ENCODE data around the gene LCE6A. TPM values are rescaled to one million over a fixed set of nuclear protein-coding genes. Genes with fewer than 3 reads are reported as not detected.

Gene LCE6A, protein sequence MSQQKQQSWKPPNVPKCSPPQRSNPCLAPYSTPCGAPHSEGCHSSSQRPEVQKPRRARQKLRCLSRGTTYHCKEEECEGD
- not detected for total RNA-seq

DNA sequence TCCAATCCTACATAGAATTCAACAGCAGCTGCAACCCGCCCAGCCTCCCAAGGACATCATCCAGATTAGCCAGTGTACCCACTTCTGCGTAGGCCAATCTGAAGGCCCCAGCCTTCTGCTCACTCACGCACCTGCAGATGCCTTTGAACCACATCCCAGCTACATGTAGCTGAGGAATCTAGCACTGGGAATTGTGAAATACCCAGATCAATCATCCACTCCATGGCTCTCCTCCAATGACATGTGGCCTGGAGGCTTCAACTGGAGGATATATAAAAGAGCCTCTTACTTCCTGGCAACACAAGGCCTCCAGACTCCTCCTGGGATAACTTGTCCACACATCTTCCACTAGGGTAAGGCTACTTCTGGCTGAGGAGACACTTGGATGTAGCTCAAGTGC is at the start of gene LCE6A:
Gene LCE6A (plus strand): TSS at position 301 of the 400 bp plus-strand sequence. CDS start 665 bp downstream, outside the sequence.
- DNase-seq (ENCODE audit: low read depth in 2 of 3, low spot score in 2 of 3): no peak

DNA sequence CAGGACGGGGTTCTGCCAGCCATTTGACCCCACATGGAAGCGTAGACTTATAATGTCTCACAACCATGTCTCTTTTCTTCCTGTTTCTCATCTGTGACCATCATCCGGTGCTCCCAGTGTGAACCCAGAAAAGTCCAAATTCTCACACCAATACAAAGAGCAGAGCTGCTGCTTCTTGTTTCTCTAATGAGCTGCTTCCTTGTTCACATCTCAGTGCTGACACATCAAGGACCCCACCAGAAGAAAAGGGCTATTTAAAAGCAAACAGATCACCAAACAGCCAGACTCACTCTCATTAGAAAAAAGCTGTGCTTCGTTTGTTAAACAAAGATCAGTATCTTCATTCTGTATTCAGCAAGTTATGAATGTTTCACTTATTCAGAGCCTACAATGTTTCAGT is 47.0 kb upstream of the LCE6A start:
- no peak for DNase-seq (ENCODE audit: low read depth in 2 of 3, low spot score in 2 of 3)

- DNase-seq (ENCODE audit: low read depth in 2 of 3, low spot score in 2 of 3): no peak
Measured at GRCh38 chr1:152796421-152796820, 46.2 kb upstream of the LCE6A start, which contains the start of gene LCE1D. TSS of gene LCE1D (plus strand) at chr1:152796721. CDS start at chr1:152797795, 1,074 bp downstream.

DNA sequence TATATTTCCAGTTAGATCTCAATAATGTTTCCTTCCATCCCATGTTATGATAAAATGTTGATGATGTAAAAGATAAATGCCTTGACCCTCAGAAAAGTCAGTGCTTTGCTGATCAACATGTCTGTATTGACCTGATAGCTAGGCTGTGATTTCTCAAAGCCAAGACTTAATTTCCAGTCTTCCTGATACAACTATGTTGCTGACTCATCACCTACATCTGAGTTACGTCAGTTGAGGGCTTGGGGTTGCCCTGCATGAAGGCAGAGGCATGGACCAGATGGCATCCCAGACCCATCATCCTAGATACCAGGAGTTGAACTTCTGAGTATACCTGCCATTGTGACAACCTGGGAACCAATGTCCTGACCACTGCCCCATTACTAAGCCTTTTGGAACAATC is 41.3 kb upstream of the LCE6A start:
- no peak for DNase-seq (ENCODE audit: low read depth in 2 of 3, low spot score in 2 of 3)

DNA sequence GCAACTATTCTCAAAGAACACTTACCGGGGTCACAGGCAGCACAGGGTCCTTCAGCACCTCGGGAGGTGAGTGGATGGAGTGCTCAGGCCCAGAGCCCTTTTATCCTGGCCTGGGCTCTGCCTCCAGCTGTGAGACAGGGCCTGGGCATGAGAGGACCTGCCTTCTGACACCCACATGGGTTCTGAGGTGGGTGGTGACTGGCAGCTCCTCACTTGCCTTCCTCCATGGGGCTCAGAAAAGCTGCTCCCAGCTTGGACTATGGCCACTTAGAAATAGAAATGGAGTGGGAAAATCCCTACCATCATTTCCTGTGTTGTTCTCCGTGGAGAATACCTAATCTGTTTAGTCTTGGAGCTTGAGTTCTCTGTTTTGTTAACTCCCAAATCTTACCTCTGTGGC is 36.1 kb upstream of the LCE6A start, which contains the start of gene LCE1C:
Gene LCE1C (minus strand): TSS at position 76 of the 400 bp plus-strand sequence. CDS start 1,173 bp downstream, outside the sequence.
- DNase-seq (ENCODE audit: low read depth in 2 of 3, low spot score in 2 of 3): no peak

- no peak for DNase-seq (ENCODE audit: low read depth in 2 of 3, low spot score in 2 of 3)
Measured at GRCh38 chr1:152811050-152811449, 31.6 kb upstream of the LCE6A start.

DNA sequence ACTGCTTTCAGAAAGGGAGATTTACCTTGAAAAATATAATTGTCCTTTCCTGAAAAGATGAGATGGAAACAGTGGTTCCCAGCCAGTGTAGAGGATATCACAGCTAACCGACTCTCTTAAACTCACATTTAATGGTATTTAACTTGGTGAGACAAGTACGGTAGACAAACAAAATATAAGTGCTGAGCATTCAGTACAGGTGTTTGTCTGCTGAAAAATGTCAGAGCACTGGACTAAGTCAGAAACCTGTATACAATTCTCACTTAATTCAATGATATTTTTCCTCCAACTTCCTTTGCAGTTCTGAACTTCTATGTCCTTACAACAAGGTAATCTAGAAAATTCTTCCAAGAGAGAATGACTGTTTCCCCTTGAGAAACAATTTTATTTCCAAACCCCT is 31.0 kb upstream of the LCE6A start, which contains the start of gene LCE1B:
Gene LCE1B (plus strand): TSS at position 301 of the 400 bp plus-strand sequence. CDS start 476 bp downstream, outside the sequence.
- DNase-seq (ENCODE audit: low read depth in 2 of 3, low spot score in 2 of 3): no peak

DNA sequence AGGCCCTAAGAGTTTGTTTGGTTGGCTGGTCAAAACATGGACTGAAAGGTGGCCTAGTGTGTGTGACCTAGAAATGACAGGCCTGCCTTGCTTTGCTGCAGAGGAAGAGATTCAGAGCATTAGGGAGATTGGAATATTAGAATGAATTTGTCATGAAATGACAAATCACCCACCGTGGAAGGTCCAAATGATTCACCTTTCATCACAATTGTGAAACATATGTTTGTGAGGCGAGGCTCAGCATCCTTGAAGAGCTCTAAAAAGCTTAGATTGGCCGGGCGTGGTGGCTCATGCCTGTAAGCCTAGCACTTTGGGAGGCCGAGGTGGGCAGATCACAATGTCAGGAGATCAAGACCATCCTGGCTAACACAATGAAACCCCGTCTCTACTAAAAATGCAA is 25.3 kb upstream of the LCE6A start:
- DNase-seq (ENCODE audit: low read depth in 2 of 3, low spot score in 2 of 3): no peak

DNA sequence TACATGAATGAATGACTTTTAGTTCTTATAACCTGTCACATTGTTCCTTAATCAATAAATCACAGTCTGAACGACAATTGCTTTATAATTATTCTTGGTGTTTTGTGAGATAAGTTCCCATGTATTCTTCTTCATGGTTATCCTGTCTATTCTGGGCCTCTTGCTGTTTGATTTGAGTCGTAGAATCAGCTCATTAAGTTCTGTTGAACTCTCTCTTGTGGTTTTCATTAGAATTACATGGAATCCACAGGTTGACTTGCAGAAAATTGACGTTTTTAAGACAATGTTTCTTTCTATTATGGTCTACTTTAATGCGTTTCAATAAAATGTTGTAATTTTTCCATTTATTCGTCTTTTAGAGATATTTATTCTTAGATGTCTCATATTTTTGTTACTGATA is 19.4 kb upstream of the LCE6A start:
- no peak for DNase-seq (ENCODE audit: low read depth in 2 of 3, low spot score in 2 of 3)

DNA sequence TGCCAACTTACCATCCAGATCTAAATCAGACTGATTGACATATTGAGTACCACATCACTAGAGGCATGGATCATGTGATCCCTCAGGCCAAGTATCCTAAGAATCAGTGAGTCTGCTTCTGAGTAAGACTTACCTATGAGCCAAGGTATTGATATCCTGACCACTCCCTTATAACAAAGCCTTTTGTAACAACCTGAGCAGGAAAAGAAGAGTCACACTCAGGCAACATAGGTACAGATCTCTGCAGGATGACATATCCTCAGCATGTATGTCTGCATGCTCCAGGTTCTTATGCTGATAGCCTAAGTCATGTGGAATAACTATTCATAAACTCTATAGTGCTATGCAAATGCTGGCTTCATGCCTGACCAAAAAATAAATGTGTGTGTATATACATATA is 17.7 kb upstream of the LCE6A start:
- no peak for DNase-seq (ENCODE audit: low read depth in 2 of 3, low spot score in 2 of 3)

- no peak for DNase-seq (ENCODE audit: low read depth in 2 of 3, low spot score in 2 of 3)
Measured at GRCh38 chr1:152827173-152827572, 15.5 kb upstream of the LCE6A start, which contains the start of gene LCE1A. TSS of gene LCE1A (plus strand) at chr1:152827473. CDS start at chr1:152827473, 0 bp downstream.

DNA sequence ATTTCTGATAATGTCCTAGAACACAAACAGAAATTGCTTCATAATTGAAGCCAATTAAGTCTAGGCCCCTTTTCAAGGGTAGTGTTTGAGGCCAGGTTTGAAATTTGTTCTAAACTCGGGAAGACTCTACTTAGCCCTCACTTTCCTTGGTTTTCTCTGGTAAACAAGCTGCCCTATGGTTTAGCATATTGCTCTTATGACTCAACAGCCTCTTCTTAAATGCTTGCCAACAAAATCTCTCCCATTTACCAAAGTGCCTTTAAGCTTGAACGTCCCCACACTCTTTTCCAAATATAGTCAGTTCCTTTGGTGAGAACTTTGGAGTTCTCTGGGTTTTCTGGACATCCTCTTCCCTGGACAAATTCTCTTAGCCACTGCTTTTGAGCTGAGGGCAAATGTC is 5.8 kb upstream of the LCE6A start:
- no peak for DNase-seq (ENCODE audit: low read depth in 2 of 3, low spot score in 2 of 3)

- DNase-seq (ENCODE audit: low read depth in 2 of 3, low spot score in 2 of 3): no peak
Measured at GRCh38 chr1:152855661-152856060, 13.0 kb downstream of the LCE6A start.

- no peak for DNase-seq (ENCODE audit: low read depth in 2 of 3, low spot score in 2 of 3)
Measured at GRCh38 chr1:152858062-152858461, 15.4 kb downstream of the LCE6A start.

GRCh38 chr1:152859696-152860095 is 17.0 kb downstream of the LCE6A start, which contains the start of gene LCE7A:
TSS of gene LCE7A (plus strand) at chr1:152859996. CDS start at chr1:152860698, 702 bp downstream.
- no peak for DNase-seq (ENCODE audit: low read depth in 2 of 3, low spot score in 2 of 3)

- no peak for DNase-seq (ENCODE audit: low read depth in 2 of 3, low spot score in 2 of 3)
Measured at GRCh38 chr1:152860129-152860528, 17.5 kb downstream of the LCE6A start.

- no peak for DNase-seq (ENCODE audit: low read depth in 2 of 3, low spot score in 2 of 3)
Measured at GRCh38 chr1:152861374-152861773, 18.7 kb downstream of the LCE6A start.

DNA sequence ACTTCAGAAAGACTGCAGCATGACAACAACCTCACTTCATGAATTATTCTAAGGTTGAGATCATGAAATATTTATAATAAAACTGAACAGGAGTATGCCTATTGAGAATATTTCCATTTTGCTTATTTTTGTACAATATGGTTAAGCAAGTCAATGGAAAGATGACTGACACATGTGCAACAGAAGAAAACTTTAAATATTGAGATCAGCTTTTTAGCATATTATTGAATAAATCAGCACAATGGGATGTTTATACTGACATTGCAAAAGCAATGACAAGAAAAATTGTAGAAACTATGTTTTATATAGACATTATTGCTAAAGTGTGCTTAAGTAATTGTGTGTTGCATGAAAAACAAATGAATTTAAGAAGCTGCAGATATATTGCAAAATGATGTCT is 21.8 kb downstream of the LCE6A start:
- no peak for DNase-seq (ENCODE audit: low read depth in 2 of 3, low spot score in 2 of 3)

GRCh38 chr1:152866321-152866720 is 23.7 kb downstream of the LCE6A start:
- DNase-seq (ENCODE audit: low read depth in 2 of 3, low spot score in 2 of 3): no peak

DNA sequence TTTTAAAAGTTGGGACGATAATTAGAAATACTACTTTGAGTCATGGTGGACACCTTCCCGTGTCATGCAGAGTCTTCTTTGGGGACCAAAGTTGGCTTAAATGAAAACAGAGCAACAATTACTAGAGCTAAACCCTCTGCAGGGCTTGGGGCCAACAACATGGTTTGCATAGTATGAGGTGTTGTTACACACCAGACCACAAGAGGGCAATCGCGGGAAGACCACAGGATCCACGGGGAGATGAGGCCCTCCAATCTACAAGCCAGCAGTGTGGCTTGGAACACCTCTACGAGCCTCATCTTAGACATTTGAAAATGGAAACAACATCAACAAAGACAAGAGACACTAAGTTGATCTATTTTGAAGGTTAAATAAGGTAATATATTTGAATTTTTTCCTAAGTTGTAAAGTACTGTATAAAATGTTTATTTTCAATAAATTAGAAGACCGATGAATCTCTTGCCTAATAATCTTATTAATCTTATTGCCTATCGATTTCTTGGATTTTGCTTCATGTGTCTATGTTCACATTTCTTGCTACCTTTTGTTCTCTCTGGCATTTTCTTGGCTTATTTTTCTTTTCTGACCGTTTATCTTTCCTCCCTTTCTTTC is 27.3 kb downstream of the LCE6A start:
- peak; percentile 6 to 79 (median 51) for DNase-seq (ENCODE audit: low read depth in 2 of 3, low spot score in 2 of 3)

DNA sequence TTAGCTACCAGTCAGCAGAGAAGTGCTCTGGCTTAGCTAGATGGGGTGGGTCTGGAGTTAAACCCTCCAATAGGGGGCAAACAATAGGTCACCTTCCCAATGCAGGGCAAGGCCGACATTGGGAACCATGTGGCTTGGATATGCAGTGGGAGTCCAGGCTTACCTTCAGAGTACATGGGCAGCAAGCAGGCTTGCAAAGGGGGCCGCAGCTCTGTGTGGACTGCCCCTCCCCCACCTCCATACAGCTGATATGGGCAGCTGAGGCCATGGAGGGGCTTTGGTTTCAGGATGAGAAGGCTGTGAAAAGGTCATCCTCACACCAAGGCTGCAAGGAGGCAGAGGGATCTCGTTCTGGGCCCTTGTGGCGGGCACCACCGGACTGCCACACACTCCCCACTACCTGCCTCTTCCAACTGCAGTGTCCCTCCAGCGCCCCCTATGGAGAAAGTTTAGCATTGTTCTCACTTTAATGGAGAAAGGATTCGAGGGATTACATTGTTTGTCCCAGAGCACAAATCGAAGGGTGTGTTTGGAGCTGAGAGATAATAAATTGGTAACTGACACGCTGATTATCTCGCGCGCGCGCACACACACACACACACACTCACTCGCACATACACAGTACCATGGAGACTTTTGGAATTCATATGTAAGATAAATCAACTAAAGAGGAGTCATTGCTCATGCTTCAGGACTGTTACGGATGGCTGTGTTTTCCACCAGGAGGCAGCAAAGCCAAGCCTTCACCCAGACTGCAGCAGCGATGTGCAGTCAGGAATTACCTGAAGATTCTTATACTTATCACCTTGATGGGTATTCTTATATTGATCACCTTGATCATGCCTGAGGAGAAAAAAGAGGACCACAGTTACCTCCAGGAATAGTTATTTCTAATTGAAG is 28.4 kb downstream of the LCE6A start:
- DNase-seq (ENCODE audit: low read depth in 2 of 3, low spot score in 2 of 3): peak in 2 of 3 donors; percentile 13 to 55
